Measurements from ENCODE around the gene PCBP1.

- no peak for TF ChIP-seq YY1 (IDR thresholded peaks at IDR 0.05; ENCODE audit: insufficient read depth, insufficient read length)
- TF ChIP-seq SUZ12 (IDR thresholded peaks at IDR 0.05; ENCODE audit: extremely low read depth, insufficient read depth, insufficient read length) = no peak
- TF ChIP-seq ZNF274 (IDR thresholded peaks at IDR 0.05; ENCODE audit: low read depth, low read length) = no peak
Observed at GRCh38 chr2:70099270-70099669, 12.0 kb downstream of the PCBP1 start.

Data from NT2/D1 (cell line).